ENCODE measurements around the gene CHIC2.

Gene CHIC2

DNA sequence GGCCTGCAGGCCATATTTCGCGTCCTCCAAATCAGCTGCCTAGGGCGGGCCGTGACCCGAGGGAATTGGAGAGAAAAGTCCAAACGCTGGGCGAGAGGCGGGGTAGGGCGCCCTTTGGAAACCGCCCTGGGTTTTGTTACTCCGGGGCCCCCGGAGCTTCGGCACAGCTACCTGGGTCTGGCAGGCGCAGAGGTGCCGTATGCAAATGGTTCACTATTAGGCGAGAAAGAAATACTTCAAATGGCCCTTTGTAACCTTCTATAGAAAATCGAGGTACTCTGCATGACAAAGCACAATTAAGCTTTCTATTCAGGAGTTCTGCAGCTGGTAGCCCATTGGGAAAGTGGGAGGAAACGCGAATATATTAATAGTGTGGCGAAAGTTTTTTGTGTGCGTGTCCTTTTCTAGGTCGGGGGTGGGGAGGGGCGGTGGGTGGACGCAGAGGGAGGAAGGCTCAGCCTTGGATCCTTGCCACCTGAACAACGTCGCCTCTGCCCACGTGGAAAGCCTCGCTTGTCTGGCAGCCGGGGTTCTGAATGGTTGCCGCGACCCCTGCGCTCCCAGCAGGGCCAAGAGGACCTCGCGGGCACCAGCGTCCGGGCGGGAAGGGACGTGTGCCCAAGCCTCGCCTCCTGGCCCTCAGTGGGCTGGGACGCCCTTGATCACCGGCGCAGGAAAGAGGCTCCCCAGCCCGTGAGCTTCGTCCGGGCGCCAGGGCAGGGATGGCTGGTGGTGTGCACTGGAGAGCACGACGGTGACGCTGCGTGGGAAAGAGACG lies 45.0 kb upstream of the CHIC2 start:
- H2AFZ ChIP-seq (ENCODE audit: low read length): no peak overlapping the region
- H3K27ac ChIP-seq (ENCODE audit: low read length): no peak overlapping the region
- H3K36me3 ChIP-seq (replicated peaks; ENCODE audit: insufficient read depth, low read length): no peaks in the 10 kb centered on the region
- H3K9me2 ChIP-seq (replicated peaks; ENCODE audit: insufficient read depth, low read length): no peaks in the 10 kb centered on the region
- no peak overlapping the region for H3K4me2 ChIP-seq (ENCODE audit: low read depth, low read length)
- no peaks in the 10 kb centered on the region for H3F3A ChIP-seq (ENCODE audit: insufficient read depth, low read length)
- H3K9ac ChIP-seq (ENCODE audit: low read length): no peak overlapping the region
- H3K79me2 ChIP-seq (ENCODE audit: low read length): no peaks in the 10 kb centered on the region
- no peak overlapping the region for H3K4me3 ChIP-seq (ENCODE audit: low read length)
- H3K9me3 ChIP-seq (replicated peaks; ENCODE audit: insufficient read depth, low read length): no peaks in the 10 kb centered on the region
- DNase-seq: no peak
- TF ChIP-seq, protein P1, sequence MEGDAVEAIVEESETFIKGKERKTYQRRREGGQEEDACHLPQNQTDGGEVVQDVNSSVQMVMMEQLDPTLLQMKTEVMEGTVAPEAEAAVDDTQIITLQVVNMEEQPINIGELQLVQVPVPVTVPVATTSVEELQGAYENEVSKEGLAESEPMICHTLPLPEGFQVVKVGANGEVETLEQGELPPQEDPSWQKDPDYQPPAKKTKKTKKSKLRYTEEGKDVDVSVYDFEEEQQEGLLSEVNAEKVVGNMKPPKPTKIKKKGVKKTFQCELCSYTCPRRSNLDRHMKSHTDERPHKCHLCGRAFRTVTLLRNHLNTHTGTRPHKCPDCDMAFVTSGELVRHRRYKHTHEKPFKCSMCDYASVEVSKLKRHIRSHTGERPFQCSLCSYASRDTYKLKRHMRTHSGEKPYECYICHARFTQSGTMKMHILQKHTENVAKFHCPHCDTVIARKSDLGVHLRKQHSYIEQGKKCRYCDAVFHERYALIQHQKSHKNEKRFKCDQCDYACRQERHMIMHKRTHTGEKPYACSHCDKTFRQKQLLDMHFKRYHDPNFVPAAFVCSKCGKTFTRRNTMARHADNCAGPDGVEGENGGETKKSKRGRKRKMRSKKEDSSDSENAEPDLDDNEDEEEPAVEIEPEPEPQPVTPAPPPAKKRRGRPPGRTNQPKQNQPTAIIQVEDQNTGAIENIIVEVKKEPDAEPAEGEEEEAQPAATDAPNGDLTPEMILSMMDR (IDR thresholded peaks at IDR 0.05; ENCODE audit: low read length): no peak
- no peak for TF ChIP-seq EZH2 (optimal IDR thresholded peaks at IDR 0.05; ENCODE audit: low read depth, low read length)
- no peak for TF ChIP-seq EZH2phosphoT487 (IDR thresholded peaks at IDR 0.05; ENCODE audit: low read length)
- no peaks in the 10 kb centered on the region for H3K27me3 ChIP-seq (replicated peaks; ENCODE audit: insufficient read depth, low read length)
- no peaks in the 10 kb centered on the region for H4K20me1 ChIP-seq (ENCODE audit: insufficient read depth, low read length)
- no peaks in the 10 kb centered on the region for H3K4me1 ChIP-seq (ENCODE audit: low read length)

DNA sequence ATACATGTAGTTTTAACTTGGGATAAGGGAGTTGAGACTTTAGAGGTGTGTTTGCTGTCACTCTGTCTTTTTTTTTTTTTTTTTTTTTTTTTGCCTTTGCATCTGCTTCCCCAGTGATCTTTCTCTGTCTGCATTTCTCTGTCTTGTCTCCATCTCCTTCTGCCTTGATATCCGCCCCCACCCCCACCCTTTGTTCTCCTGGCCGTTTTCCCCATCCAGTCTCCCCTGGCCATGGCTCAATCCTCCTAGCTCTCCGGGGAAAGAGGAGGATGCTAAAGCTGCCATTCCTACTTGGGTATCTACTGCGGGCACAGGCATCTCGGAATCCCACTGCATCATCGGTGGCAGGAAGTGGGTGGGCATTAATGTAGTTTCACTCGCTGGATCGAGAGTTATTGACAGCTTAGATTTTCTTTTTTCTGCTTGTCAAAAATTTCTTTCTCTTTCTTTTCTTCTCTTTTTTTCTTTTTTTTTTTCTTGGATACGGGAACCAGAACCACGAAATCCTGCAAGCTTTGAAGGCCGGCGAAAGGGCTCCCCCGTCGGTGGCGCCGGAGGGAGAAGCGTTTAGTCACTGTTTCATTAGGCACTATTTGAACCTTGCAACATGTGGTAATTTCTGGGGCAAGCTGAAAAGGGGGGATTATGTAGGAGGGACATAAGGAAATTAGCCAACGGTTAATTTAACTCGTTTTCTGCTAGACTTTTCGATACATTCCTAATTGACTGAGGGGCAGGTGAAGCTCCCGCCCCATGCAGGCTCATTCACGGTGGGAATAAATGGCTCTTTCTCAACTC lies 43.7 kb upstream of the CHIC2 start:
- DNase-seq: no peak
- Histone ChIP-seq H3K79me2 (ENCODE audit: low read length) (no peaks in the 10 kb centered on the region), H3K27ac (ENCODE audit: low read length) (no peak overlapping the region), H4K20me1 (ENCODE audit: insufficient read depth, low read length) (no peaks in the 10 kb centered on the region), H3K9me2 (replicated peaks; ENCODE audit: insufficient read depth, low read length) (no peaks in the 10 kb centered on the region), H3K36me3 (replicated peaks; ENCODE audit: insufficient read depth, low read length) (no peaks in the 10 kb centered on the region), H3K4me2 (ENCODE audit: low read depth, low read length) (no peak overlapping the region), H2AFZ (ENCODE audit: low read length) (no peak overlapping the region), H3K4me1 (ENCODE audit: low read length) (no peaks in the 10 kb centered on the region), H3F3A (ENCODE audit: insufficient read depth, low read length) (no peaks in the 10 kb centered on the region), H3K9ac (ENCODE audit: low read length) (no peak overlapping the region), H3K4me3 (ENCODE audit: low read length) (no peak overlapping the region), H3K9me3 (replicated peaks; ENCODE audit: insufficient read depth, low read length) (no peaks in the 10 kb centered on the region), H3K27me3 (replicated peaks; ENCODE audit: insufficient read depth, low read length) (0 out of 2 replicates have a peak, but pooled peaks cover 10% of the 10 kb centered on the region)
- TF ChIP-seq EZH2 (optimal IDR thresholded peaks at IDR 0.05; ENCODE audit: low read depth, low read length): no peak
- TF ChIP-seq, protein P1 (IDR thresholded peaks at IDR 0.05; ENCODE audit: low read length): no peak
- no peak for TF ChIP-seq EZH2phosphoT487 (IDR thresholded peaks at IDR 0.05; ENCODE audit: low read length)

DNA sequence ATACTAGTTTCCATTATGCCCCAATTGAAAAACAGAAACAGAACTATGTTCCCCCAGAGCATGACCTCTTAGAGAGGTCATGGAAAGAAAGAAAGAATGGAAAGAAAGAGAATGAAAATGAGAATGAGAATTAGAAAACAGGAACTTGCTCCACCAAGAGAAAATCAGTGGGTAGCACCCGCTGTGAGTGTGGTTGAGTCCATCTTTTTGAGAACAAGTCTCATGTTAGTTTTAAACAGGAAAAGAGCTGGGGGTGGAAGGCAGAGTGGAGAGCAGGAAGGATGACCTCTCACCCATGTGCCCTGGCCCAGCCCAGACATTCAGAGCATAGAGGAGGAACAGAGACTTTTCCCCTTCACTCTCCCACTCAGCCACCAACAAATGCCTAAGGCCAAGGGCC lies 40.5 kb upstream of the CHIC2 start:
- no peak for DNase-seq
- no peak for TF ChIP-seq EZH2phosphoT487 (IDR thresholded peaks at IDR 0.05; ENCODE audit: low read length)
- TF ChIP-seq, protein P1 (IDR thresholded peaks at IDR 0.05; ENCODE audit: low read length): no peak
- no peak for TF ChIP-seq EZH2 (optimal IDR thresholded peaks at IDR 0.05; ENCODE audit: low read depth, low read length)
- H3K9ac ChIP-seq (ENCODE audit: low read length): no peak overlapping the region
- no peaks in the 10 kb centered on the region for H3K36me3 ChIP-seq (replicated peaks; ENCODE audit: insufficient read depth, low read length)
- no peak overlapping the region for H3K4me2 ChIP-seq (ENCODE audit: low read depth, low read length)
- peaks cover 30% of the 10 kb centered on the region for H3K27me3 ChIP-seq (replicated peaks; ENCODE audit: insufficient read depth, low read length)
- H3K79me2 ChIP-seq (ENCODE audit: low read length): no peaks in the 10 kb centered on the region
- H2AFZ ChIP-seq (ENCODE audit: low read length): no peak overlapping the region
- no peaks in the 10 kb centered on the region for H4K20me1 ChIP-seq (ENCODE audit: insufficient read depth, low read length)
- no peak overlapping the region for H3K4me3 ChIP-seq (ENCODE audit: low read length)
- H3K27ac ChIP-seq (ENCODE audit: low read length): no peak overlapping the region
- H3K4me1 ChIP-seq (ENCODE audit: low read length): no peaks in the 10 kb centered on the region
- H3K9me2 ChIP-seq (replicated peaks; ENCODE audit: insufficient read depth, low read length): no peaks in the 10 kb centered on the region
- no peaks in the 10 kb centered on the region for H3F3A ChIP-seq (ENCODE audit: insufficient read depth, low read length)
- H3K9me3 ChIP-seq (replicated peaks; ENCODE audit: insufficient read depth, low read length): no peaks in the 10 kb centered on the region

All from MM.1S (cell line).